Effector memory CD4-positive, alpha-beta T cell (primary cell): Measurements from ENCODE around the gene AMN1.

ENCODE experiments used
- DNase-seq, 3 donors: peaks; one replicate each; pipeline ENCODE4 v3.0.0-alpha.2; 2020
- H3K27ac ChIP-seq: 2 replicates; pipeline ENCODE4 v1.7.0; 2013; ENCODE audit warnings: mild to moderate bottlenecking, low read length, moderate library complexity; ENCODE audit not compliant: insufficient read depth, poor library complexity, severe bottlenecking
- H3K27me3 ChIP-seq: replicated peaks from 2 replicates; pipeline ENCODE4 v1.7.0; 2013; ENCODE audit warnings: mild to moderate bottlenecking, low read length; ENCODE audit not compliant: insufficient read depth, control insufficient read depth, poor library complexity, severe bottlenecking
- H3K36me3 ChIP-seq: 2 replicates; pipeline ENCODE4 v1.7.0; 2013; ENCODE audit warnings: mild to moderate bottlenecking, low read length, moderate library complexity; ENCODE audit not compliant: control insufficient read depth, insufficient read depth
- H3K4me1 ChIP-seq: 2 replicates; pipeline ENCODE4 v1.7.0; 2013; ENCODE audit warnings: low read length, mild to moderate bottlenecking; ENCODE audit not compliant: control insufficient read depth, insufficient read depth, poor library complexity, severe bottlenecking
- H3K4me3 ChIP-seq: 2 replicates; pipeline ENCODE4 v1.7.0; 2013; ENCODE audit warnings: low read length, low read depth, mild to moderate bottlenecking; ENCODE audit not compliant: insufficient read depth, poor library complexity, severe bottlenecking
- H3K9me3 ChIP-seq: 2 replicates; pipeline ENCODE4 v1.7.0; 2013; ENCODE audit warnings: mild to moderate bottlenecking, low read length, moderate library complexity; ENCODE audit not compliant: control insufficient read depth

The AMN1 gene

GRCh38 chr12:31659087-31659942 lies 69.5 kb downstream of the AMN1 start, which contains the start of gene ETFBKMT:
Gene ETFBKMT, plus strand, starts transcription at chr12:31659688. Its CDS starts 2,266 bp downstream, at chr12:31661954.
- Histone ChIP-seq H3K27me3 (no peaks in the 10 kb centered on the region), H3K9me3 (no peaks in the 10 kb centered on the region), H3K4me3 (peak within 1 kb of the TSS; percentile 71), H3K4me1 (no peaks in the 10 kb centered on the region), H3K27ac (peak within 1 kb of the TSS; percentile 93), H3K36me3 (no peaks in the 10 kb centered on the region)
- peak; percentile 83 to 90 (median 89) for DNase-seq

GRCh38 chr12:31658471-31659086 lies 70.2 kb downstream of the AMN1 start:
- Histone ChIP-seq H3K4me3 (peak overlapping the region; percentile 71), H3K36me3 (no peaks in the 10 kb centered on the region), H3K4me1 (no peaks in the 10 kb centered on the region), H3K27me3 (no peaks in the 10 kb centered on the region), H3K9me3 (no peaks in the 10 kb centered on the region), H3K27ac (peak overlapping the region; percentile 93)
- DNase-seq = no peak

DNA sequence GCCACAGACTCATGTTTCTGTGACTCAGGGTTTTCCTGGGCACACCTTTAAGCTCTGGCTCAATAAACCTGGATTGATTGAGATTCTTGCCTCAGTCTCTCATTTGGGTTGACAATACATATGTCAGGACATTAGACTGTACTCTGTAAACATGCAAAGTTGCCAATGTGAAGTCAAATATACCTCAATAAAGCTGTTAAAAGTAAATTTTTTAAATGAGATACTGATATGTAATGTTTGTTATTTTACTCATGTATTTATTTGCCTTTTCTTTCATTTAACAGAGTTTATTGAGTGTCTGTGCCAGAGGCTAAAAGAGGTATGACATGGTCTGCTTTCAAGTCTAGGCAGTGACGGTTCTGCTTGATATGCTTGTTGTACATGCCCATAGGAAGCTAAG lies 73.0 kb downstream of the AMN1 start:
- Histone ChIP-seq H3K9me3 (no peaks in the 10 kb centered on the region), H3K36me3 (no peaks in the 10 kb centered on the region), H3K4me3 (no peak overlapping the region), H3K27me3 (no peaks in the 10 kb centered on the region), H3K27ac (no peak overlapping the region), H3K4me1 (no peaks in the 10 kb centered on the region)
- no peak for DNase-seq

- H3K9me3 ChIP-seq = no peaks in the 10 kb centered on the region
- no peaks in the 10 kb centered on the region for H3K36me3 ChIP-seq
- no peak overlapping the region for H3K27ac ChIP-seq
- no peak overlapping the region for H3K4me3 ChIP-seq
- DNase-seq = no peak
- no peaks in the 10 kb centered on the region for H3K27me3 ChIP-seq
- no peaks in the 10 kb centered on the region for H3K4me1 ChIP-seq
Measured at GRCh38 chr12:31655208-31655607, 73.6 kb downstream of the AMN1 start.

GRCh38 chr12:31651893-31652521 lies 76.8 kb downstream of the AMN1 start:
- Histone ChIP-seq H3K27ac (no peak overlapping the region), H3K36me3 (no peaks in the 10 kb centered on the region), H3K4me1 (no peaks in the 10 kb centered on the region), H3K4me3 (no peak overlapping the region), H3K27me3 (no peaks in the 10 kb centered on the region), H3K9me3 (no peaks in the 10 kb centered on the region)
- no peak for DNase-seq

DNA sequence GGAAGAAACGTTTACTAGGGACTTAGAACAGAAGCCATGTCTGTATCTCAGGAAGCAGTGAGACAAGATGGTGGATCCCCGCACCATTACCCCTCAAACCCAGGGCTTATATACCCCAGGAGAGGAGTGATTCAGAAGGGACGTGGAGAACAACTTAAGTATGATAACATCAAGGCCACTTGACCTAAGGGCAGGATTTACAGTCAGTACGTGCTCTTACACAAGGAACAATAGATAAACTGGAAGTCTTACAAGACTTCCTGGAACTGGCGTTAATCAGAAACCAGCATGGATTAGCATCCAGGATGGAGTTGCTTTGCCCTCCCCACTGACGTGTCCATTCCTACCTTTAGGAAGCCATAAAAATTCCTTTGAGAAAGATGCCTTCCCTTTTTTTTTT lies 77.9 kb downstream of the AMN1 start:
- DNase-seq = no peak
- no peak overlapping the region for H3K27ac ChIP-seq
- H3K4me1 ChIP-seq = no peaks in the 10 kb centered on the region
- no peaks in the 10 kb centered on the region for H3K27me3 ChIP-seq
- no peaks in the 10 kb centered on the region for H3K36me3 ChIP-seq
- no peak overlapping the region for H3K4me3 ChIP-seq
- H3K9me3 ChIP-seq = no peaks in the 10 kb centered on the region

DNA sequence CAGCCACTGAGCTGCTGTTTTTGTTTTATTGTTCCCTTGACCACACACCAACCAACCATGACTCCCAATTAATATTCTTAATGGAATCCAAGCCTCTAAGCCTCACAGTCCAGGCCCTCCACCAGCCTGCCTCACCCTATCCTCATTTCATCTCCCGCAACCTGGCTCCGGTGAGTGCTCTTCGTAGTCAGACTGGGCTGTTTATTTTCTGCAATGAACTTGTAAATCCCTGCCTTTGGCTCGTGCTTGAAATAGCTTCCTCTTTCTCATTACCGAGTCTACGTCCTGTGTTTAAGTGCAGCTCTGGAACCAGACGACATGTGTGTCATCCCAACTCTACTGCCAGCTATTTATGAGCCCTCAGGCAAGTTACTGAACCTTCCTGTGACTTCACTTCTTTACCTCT lies 81.7 kb downstream of the AMN1 start:
- H3K4me3 ChIP-seq = no peak overlapping the region
- no peak overlapping the region for H3K27ac ChIP-seq
- H3K36me3 ChIP-seq = no peaks in the 10 kb centered on the region
- DNase-seq = no peak
- no peaks in the 10 kb centered on the region for H3K9me3 ChIP-seq
- no peaks in the 10 kb centered on the region for H3K27me3 ChIP-seq
- H3K4me1 ChIP-seq = no peaks in the 10 kb centered on the region

- no peaks in the 10 kb centered on the region for H3K9me3 ChIP-seq
- no peak overlapping the region for H3K27ac ChIP-seq
- no peaks in the 10 kb centered on the region for H3K27me3 ChIP-seq
- no peaks in the 10 kb centered on the region for H3K4me1 ChIP-seq
- no peaks in the 10 kb centered on the region for H3K36me3 ChIP-seq
- no peak overlapping the region for H3K4me3 ChIP-seq
- no peak for DNase-seq
Measured at GRCh38 chr12:31645924-31646323, 82.9 kb downstream of the AMN1 start.

DNA sequence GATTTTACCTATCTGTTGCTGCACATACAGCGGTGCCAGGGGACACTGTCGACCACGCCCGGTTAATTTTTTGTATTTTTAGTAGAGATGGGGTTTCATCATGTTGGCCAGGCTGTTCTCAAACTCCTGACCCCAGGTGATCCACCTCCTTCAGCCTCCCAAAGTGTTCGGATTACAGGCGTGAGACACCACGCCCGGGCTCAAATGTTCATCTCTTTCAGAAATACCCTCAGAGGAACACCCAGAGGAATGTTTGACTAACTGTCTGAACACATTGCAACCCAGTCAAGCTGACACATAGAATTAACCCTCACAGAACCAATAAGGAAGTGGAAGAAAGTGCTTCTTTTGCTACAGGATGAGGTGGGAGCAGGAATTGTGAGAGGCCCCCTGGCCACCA lies 84.3 kb downstream of the AMN1 start:
- no peaks in the 10 kb centered on the region for H3K9me3 ChIP-seq
- H3K4me3 ChIP-seq = no peak overlapping the region
- H3K27ac ChIP-seq = no peak overlapping the region
- H3K27me3 ChIP-seq = no peaks in the 10 kb centered on the region
- no peaks in the 10 kb centered on the region for H3K36me3 ChIP-seq
- H3K4me1 ChIP-seq = no peaks in the 10 kb centered on the region
- DNase-seq = no peak
